ENCODE results near the gene ICA1.

DNA sequence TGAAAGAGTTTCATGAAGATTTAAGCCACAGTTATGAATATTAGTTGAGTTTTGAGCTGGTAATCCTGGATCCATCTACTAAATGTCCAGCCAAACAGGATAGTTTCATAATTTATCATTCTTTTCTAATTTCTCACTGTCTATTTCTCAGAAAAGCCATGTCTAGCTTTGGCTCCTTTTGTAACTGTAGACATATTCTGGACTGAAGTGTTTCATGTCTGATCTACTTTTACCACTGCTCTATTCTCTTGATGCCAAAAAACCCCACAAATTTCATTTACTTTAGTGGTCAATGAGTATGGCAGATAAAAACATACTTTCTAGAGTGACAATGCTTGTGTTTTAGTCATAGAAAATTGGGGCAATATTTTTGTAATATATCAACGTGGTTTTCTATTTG is 61.2 kb downstream of the ICA1 start:
- TF ChIP-seq NR3C1 (IDR thresholded peaks at IDR 0.05), result no peak
- TF ChIP-seq, protein P1, sequence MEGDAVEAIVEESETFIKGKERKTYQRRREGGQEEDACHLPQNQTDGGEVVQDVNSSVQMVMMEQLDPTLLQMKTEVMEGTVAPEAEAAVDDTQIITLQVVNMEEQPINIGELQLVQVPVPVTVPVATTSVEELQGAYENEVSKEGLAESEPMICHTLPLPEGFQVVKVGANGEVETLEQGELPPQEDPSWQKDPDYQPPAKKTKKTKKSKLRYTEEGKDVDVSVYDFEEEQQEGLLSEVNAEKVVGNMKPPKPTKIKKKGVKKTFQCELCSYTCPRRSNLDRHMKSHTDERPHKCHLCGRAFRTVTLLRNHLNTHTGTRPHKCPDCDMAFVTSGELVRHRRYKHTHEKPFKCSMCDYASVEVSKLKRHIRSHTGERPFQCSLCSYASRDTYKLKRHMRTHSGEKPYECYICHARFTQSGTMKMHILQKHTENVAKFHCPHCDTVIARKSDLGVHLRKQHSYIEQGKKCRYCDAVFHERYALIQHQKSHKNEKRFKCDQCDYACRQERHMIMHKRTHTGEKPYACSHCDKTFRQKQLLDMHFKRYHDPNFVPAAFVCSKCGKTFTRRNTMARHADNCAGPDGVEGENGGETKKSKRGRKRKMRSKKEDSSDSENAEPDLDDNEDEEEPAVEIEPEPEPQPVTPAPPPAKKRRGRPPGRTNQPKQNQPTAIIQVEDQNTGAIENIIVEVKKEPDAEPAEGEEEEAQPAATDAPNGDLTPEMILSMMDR (IDR thresholded peaks at IDR 0.05), result no peak
